B cell (primary cell): ENCODE measurements around the gene IGFN1. TPM values are rescaled to one million over a fixed set of nuclear protein-coding genes. Genes with fewer than 3 reads are reported as not detected.

Experiments
- ATAC-seq: fragments of 200-7000 bp; cut with Tn5 transposase; one replicate; pipeline ENCODE4 v1.10.0; 2021; ENCODE audit warnings: low read depth, mild to moderate bottlenecking, moderate number of reproducible peaks, moderate library complexity
- CTCF ChIA-PET: fragments of 350-600 bp; sonication (Branson Sonifier 250); formaldehyde crosslinking; loops from one replicate; lab custom pipeline; 2021; ENCODE audit warnings: antibody characterized with exemption, inconsistent platforms; lab: Charles Lee
- POLR2A ChIA-PET: fragments of 350-600 bp; sonication (Branson Sonifier 250); formaldehyde crosslinking; loops from one replicate; lab custom pipeline; 2021; ENCODE audit warnings: antibody characterized with exemption; lab: Charles Lee
- DNase-seq: peaks from one replicate; pipeline ENCODE4 v3.0.0; 2013
- H2AFZ ChIP-seq: 2 replicates; pipeline ENCODE4 v1.6.1; 2012; ENCODE audit warnings: mild to moderate bottlenecking, low read depth, low read length; ENCODE audit not compliant: insufficient read depth, poor library complexity, severe bottlenecking
- H3K27ac ChIP-seq, 2 donors: 1 replicate in 1 of 2; 2 replicates in 1 of 2; pipeline ENCODE4 v1.5.1; 2012 to 2013; ENCODE audit warnings: low read length in 2 of 2, mild to moderate bottlenecking in 2 of 2, moderate library complexity in 1 of 2
- H3K27me3 ChIP-seq, 4 experiments: fragments of 200-600 bp in 1 of 4; sonication (generic) in 1 of 4; replicated peaks in 1 of 4; 1 replicate in 2 of 4; 2 replicates in 2 of 4; pipeline versions ENCODE4 v1.6.1 to v1.7.0; 2013 to 2016; ENCODE audit warnings: low read length in 3 of 4, mild to moderate bottlenecking in 2 of 4, mixed read lengths in 1 of 4, moderate library complexity in 1 of 4; ENCODE audit not compliant: insufficient read depth in 4 of 4, control insufficient read depth in 3 of 4; ENCODE audit errors: control extremely low read depth in 1 of 4
- H3K36me3 ChIP-seq, 2 experiments: replicated peaks in 1 of 2; 1 replicate in 1 of 2; 2 replicates in 1 of 2; pipeline versions ENCODE4 v1.6.1 to v1.7.1; 2013; ENCODE audit warnings: low read length in 1 of 2; ENCODE audit not compliant: insufficient read depth in 2 of 2, control insufficient read depth in 1 of 2; ENCODE audit errors: control extremely low read depth in 1 of 2, extremely low read depth in 1 of 2
- H3K4me1 ChIP-seq, 2 donors: fragments of 200-600 bp in 1 of 2; sonication (generic) in 1 of 2; 1 replicate in 1 of 2; 2 replicates in 1 of 2; pipeline versions ENCODE4 v1.5.1 to v1.6.1; 2013 to 2017; ENCODE audit warnings: low read length in 2 of 2; ENCODE audit not compliant: control insufficient read depth in 2 of 2, insufficient read depth in 2 of 2
- H3K4me2 ChIP-seq: replicated peaks from 2 replicates; pipeline ENCODE3; 2012; ENCODE audit warnings: mild to moderate bottlenecking, low read depth, low read length; ENCODE audit not compliant: poor library complexity, severe bottlenecking
- H3K4me3 ChIP-seq, 5 experiments: fragments of 200-600 bp in 1 of 5; sonication (generic) in 1 of 5; 1 replicate in 3 of 5; 2 replicates in 2 of 5; pipeline versions ENCODE4 v1.5.1 to v1.7.0; 2011 to 2016; ENCODE audit warnings: low read length in 4 of 5, mild to moderate bottlenecking in 4 of 5, low read depth in 2 of 5, control low read depth in 1 of 5, moderate library complexity in 1 of 5; ENCODE audit not compliant: insufficient read depth in 1 of 5; ENCODE audit errors: control extremely low read depth in 1 of 5, extremely low read depth in 1 of 5
- H3K79me2 ChIP-seq: fragments of 200-600 bp; sonication (generic); one replicate; pipeline ENCODE4 v1.6.0; 2016; ENCODE audit warnings: low read length; ENCODE audit not compliant: control insufficient read depth, insufficient read depth
- H3K9ac ChIP-seq: fragments of 200-600 bp; sonication (generic); 2 replicates; pipeline ENCODE4 v1.6.1; 2017; ENCODE audit warnings: mild to moderate bottlenecking, low read length, moderate library complexity
- H3K9me3 ChIP-seq, 3 donors: one replicate each; pipeline versions ENCODE4 v1.6.1 to v1.7.1; 2013; ENCODE audit warnings: low read length in 2 of 3; ENCODE audit not compliant: control insufficient read depth in 2 of 3, insufficient read depth in 1 of 3; ENCODE audit errors: control extremely low read depth in 1 of 3
- H4K20me1 ChIP-seq: 2 replicates; pipeline ENCODE4 v1.6.0; 2012; ENCODE audit warnings: mild to moderate bottlenecking, low read length; ENCODE audit not compliant: insufficient read depth, control insufficient read depth, poor library complexity, severe bottlenecking
- H3K27ac Mint-ChIP-seq: one replicate; pipeline ENCODE4 v1.8.0; 2021; ENCODE audit warnings: mixed read lengths
- H3K27me3 Mint-ChIP-seq: one replicate; pipeline ENCODE4 v1.8.0; 2021; ENCODE audit warnings: mixed read lengths
- H3K4me1 Mint-ChIP-seq: one replicate; pipeline ENCODE4 v1.8.0; 2021; ENCODE audit warnings: mixed read lengths
- H3K4me3 Mint-ChIP-seq: one replicate; pipeline ENCODE4 v1.8.0; 2021; ENCODE audit warnings: mixed read lengths
- H3K9me3 Mint-ChIP-seq: one replicate; pipeline ENCODE4 v1.8.0; 2022; ENCODE audit warnings: mixed read lengths; ENCODE audit not compliant: insufficient read depth
- EZH2 ChIP-seq: IDR thresholded peaks from 2 replicates; pipeline ENCODE4 v1.6.1; 2012; ENCODE audit warnings: borderline replicate concordance, low read depth, mild to moderate bottlenecking, moderate library complexity, low read length; ENCODE audit not compliant: insufficient read depth, poor library complexity, severe bottlenecking
- WGBS: methylation state at CpG from one replicate; pipeline ENCODE4 v1.1.5; 2013; ENCODE audit warnings: missing lambda C conversion rate; ENCODE audit not compliant: insufficient coverage; 5-methylcytosine and 5-hydroxymethylcytosine counted together
- intact Hi-C: fragments of 100-400 bp; cut with micrococcal nuclease; formaldehyde crosslinking; loops from one replicate; pipeline ENCODE4 v1.10.0; 2022
- polyA plus RNA-seq: library from polyadenylated mRNA; depleted of rRNA; stranded (reverse); fragments of >200 nt; gene quantifications from 2 replicates; pipeline ENCODE4 v1.2.3, GENCODE V29; 2012
- total RNA-seq, 2 donors: library from RNA; stranded (reverse); fragments of 120-200 nt in 1 of 2; gene quantifications; 1 replicate in 1 of 2; 2 replicates in 1 of 2; pipeline versions ENCODE4 v1.2.3 to v1.2.4, GENCODE V29; 2013 to 2022
- TF ChIP-seq, protein P1 (sequence below): fragments of 200-600 bp; IDR thresholded peaks from one replicate; pipeline ENCODE4 v1.8.0; 2022; ENCODE audit warnings: antibody characterized with exemption, mild to moderate bottlenecking

IGFN1 gene
- total and polyA plus RNA-seq, 2 donors (not counting 1 experiment from before 2014, with no cell fraction given), result not detected

DNA sequence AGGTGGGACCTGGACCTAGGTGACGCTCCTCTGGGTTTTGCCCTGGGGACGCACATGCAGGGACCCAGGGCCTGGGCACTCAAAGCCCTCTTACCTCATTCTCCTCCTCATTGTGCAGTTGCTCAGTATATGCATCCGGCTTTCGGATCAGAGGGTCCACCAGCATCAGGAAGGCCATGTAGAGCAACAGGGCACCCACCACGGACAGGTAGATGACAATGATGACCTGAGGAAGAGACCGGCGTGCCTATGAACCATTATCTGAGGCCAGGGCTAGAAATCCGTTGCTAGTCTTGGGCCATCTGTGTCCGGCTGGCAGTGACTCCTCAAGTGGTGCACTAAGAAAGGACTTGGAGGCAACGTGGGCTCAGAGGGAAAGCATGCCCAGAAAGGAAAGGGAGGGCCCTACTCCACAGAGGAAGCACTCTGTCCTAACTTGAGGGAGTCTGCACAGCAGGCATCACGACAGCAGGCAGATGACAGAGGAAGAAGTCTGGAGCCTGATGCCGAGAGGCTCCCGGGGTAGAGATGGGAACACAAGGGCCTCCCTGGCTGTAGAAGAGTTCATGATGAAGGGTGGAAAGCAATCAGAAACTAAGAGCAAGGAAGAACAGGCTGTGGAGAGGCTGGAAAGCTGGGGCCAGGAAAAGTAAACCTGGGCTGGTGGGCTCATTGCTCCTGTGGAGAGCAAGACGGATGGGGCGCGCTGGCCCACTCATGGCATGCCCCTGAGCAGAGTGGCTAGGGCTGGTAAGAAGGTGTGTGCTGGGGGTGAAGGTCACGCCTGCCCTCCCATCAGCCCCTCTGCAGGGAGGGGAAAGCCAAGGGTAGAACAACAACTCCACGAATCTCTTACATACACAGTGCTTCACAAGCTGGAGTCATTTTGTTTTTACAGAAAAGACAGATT is 46.6 kb upstream of the IGFN1 start:
- DNase-seq (no peak), ATAC-seq (no peak)
- H3K4me3 ChIP-seq, result no peak overlapping the region
- no peak overlapping the region for H3K27ac ChIP-seq
- H4K20me1 ChIP-seq, result no peaks in the 10 kb centered on the region
- TF ChIP-seq EZH2, result no peak
- peaks cover 0 to 6% of the 10 kb centered on the region in 2 donors for H3K4me1 ChIP-seq
- no peaks in the 10 kb centered on the region for H3K79me2 ChIP-seq
- WGBS, result 89% methylated on average over 13 of the region's 18 CpGs
- no peaks in the 10 kb centered on the region for H3K9me3 Mint-ChIP-seq
- CTCF ChIA-PET, result no interaction called here
- H2AFZ ChIP-seq, result no peak overlapping the region
- peaks cover 4% of the 10 kb centered on the region for H3K4me1 Mint-ChIP-seq
- H3K4me2 ChIP-seq, result no peak overlapping the region
- H3K27me3 Mint-ChIP-seq, result no peaks in the 10 kb centered on the region
- no peak overlapping the region for H3K4me3 Mint-ChIP-seq
- H3K9me3 ChIP-seq, result no peaks in the 10 kb centered on the region
- POLR2A ChIA-PET, result no interaction called here
- H3K27me3 ChIP-seq, result no peaks in the 10 kb centered on the region
- H3K9ac ChIP-seq, result no peak overlapping the region
- H3K27ac Mint-ChIP-seq, result no peak overlapping the region
- H3K36me3 ChIP-seq, result peaks cover 0 to 65% of the 10 kb centered on the region in 2 experiments
- intact Hi-C loops, result no loop called here

DNA sequence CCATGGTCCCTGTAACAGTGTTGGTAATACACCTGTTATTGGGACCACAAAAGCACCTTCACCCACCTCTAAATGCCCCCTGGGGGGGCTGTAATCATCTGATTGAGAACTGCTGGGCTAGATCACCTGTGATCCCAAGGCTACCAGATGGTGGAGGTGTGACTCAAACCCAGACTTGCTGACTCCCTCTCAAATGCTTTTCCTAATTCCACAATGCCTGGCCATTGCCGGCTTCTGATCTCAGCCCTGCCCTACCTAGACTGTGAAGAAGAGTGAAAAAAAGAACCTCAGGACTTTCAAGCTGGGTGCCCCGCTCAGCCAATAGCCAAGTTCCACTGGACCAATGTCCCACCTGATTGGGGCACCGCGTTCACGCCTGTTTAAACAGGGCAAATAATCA is 45.9 kb upstream of the IGFN1 start:
- Histone ChIP-seq H3K27ac (no peak overlapping the region), H3K4me1 (peaks cover 0 to 6% of the 10 kb centered on the region in 2 donors), H3K4me2 (no peak overlapping the region), H4K20me1 (no peaks in the 10 kb centered on the region), H3K4me3 (no peak overlapping the region), H3K27me3 (no peaks in the 10 kb centered on the region), H3K79me2 (no peaks in the 10 kb centered on the region), H3K36me3 (peaks cover 0 to 67% of the 10 kb centered on the region in 2 experiments), H3K9ac (no peak overlapping the region), H2AFZ (no peak overlapping the region), H3K9me3 (no peaks in the 10 kb centered on the region)
- intact Hi-C loops, result no loop called here
- DNase-seq (no peak), ATAC-seq (no peak)
- Mint-ChIP-seq H3K9me3 (no peaks in the 10 kb centered on the region), H3K4me3 (no peak overlapping the region), H3K27ac (no peak overlapping the region), H3K4me1 (peaks cover 2% of the 10 kb centered on the region), H3K27me3 (no peaks in the 10 kb centered on the region)
- 80% methylated on average over 5 of the region's 5 CpGs for WGBS
- ChIA-PET POLR2A (no interaction called here), CTCF (no interaction called here)
- no peak for TF ChIP-seq EZH2
- TF ChIP-seq, protein P1, sequence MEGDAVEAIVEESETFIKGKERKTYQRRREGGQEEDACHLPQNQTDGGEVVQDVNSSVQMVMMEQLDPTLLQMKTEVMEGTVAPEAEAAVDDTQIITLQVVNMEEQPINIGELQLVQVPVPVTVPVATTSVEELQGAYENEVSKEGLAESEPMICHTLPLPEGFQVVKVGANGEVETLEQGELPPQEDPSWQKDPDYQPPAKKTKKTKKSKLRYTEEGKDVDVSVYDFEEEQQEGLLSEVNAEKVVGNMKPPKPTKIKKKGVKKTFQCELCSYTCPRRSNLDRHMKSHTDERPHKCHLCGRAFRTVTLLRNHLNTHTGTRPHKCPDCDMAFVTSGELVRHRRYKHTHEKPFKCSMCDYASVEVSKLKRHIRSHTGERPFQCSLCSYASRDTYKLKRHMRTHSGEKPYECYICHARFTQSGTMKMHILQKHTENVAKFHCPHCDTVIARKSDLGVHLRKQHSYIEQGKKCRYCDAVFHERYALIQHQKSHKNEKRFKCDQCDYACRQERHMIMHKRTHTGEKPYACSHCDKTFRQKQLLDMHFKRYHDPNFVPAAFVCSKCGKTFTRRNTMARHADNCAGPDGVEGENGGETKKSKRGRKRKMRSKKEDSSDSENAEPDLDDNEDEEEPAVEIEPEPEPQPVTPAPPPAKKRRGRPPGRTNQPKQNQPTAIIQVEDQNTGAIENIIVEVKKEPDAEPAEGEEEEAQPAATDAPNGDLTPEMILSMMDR, result no peak
